ENCODE data around the gene ZBTB7B. TPM values are rescaled to one million over a fixed set of nuclear protein-coding genes. Genes with fewer than 3 reads are reported as not detected.

Gene ZBTB7B
- total RNA-seq, 2 experiments from 2014 or later = 22.8 to 25.1 TPM

DNA sequence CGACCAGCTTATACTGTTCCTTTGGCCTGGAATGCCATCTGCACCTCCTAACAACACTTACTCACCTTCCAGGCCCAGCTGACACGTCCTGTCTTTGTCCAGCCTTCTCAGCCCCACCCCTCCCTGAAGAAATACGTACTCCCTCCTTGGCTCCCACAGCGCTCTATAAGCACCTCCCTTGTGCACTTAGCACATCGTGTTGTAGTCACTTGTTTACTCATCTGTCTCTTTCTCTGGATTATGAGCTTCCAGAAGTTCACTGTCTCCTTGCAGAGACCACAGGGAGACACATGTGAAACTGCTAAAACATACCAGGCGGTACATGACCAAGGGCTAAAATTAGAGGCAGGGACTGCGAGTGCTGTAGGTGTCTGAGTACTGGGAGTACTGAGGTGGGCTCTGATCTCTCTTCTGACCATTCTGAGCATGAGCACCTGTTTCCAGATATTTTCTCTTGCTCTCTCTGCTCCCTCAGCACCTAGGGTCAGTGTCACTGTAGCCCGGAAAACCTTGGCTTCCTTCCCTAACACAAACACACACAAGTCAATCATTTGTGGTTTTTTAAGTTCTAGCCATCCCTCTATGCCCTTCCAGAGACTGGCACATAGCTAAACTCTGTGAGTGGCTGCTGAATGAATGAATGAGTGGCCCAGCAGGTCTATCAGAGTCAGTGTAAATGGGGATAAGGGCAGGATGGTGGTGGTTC lies 36.2 kb downstream of the ZBTB7B start:
- TF ChIP-seq, protein P1, sequence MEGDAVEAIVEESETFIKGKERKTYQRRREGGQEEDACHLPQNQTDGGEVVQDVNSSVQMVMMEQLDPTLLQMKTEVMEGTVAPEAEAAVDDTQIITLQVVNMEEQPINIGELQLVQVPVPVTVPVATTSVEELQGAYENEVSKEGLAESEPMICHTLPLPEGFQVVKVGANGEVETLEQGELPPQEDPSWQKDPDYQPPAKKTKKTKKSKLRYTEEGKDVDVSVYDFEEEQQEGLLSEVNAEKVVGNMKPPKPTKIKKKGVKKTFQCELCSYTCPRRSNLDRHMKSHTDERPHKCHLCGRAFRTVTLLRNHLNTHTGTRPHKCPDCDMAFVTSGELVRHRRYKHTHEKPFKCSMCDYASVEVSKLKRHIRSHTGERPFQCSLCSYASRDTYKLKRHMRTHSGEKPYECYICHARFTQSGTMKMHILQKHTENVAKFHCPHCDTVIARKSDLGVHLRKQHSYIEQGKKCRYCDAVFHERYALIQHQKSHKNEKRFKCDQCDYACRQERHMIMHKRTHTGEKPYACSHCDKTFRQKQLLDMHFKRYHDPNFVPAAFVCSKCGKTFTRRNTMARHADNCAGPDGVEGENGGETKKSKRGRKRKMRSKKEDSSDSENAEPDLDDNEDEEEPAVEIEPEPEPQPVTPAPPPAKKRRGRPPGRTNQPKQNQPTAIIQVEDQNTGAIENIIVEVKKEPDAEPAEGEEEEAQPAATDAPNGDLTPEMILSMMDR (IDR thresholded peaks at IDR 0.05) = no peak
- no peaks in the 10 kb centered on the region for H3K27me3 Mint-ChIP-seq
- Histone ChIP-seq H3K27me3 (ENCODE audit: control insufficient read depth in 1 of 2, insufficient read depth in 2 of 2, low read length in 2 of 2) (no peaks in the 10 kb centered on the region), H3K9me3 (ENCODE audit: control insufficient read depth in 1 of 2, insufficient read depth in 1 of 2, low read length in 2 of 2) (no peaks in the 10 kb centered on the region), H3K4me3 (ENCODE audit: low read length) (no peak overlapping the region), H3K4me1 (ENCODE audit: insufficient read depth, low read length) (no peaks in the 10 kb centered on the region), H3K36me3 (ENCODE audit: insufficient read depth, low read length) (no peaks in the 10 kb centered on the region), H3K27ac (ENCODE audit: low read depth in 1 of 2, low read length in 2 of 2) (no peak overlapping the region)
- POLR2A ChIA-PET = no interaction called here
- H3K4me1 Mint-ChIP-seq (ENCODE audit: low read depth) = no peaks in the 10 kb centered on the region
- CTCF ChIA-PET = interaction anchor here (0.6 to 1.7 kb wide), 2 partner anchors 21 to 66 kb away, joined by 3 to 6 read pairs; no protein-coding TSS in a partner anchor
- no peaks in the 10 kb centered on the region for H3K36me3 Mint-ChIP-seq (ENCODE audit: low read depth)
- no peak overlapping the region for H3K4me3 Mint-ChIP-seq
- no peaks in the 10 kb centered on the region for H3K9me3 Mint-ChIP-seq
- H3K27ac Mint-ChIP-seq = no peak overlapping the region
- DNase-seq (no peak), ATAC-seq (ENCODE audit: poor library complexity) (no peak)
- intact Hi-C loops (cut with DNase I, micrococcal nuclease) = loop anchor here in 1 of 2 experiments (10.0 kb wide), 1 partner anchor 116 kb away; no protein-coding TSS in a partner anchor

DNA sequence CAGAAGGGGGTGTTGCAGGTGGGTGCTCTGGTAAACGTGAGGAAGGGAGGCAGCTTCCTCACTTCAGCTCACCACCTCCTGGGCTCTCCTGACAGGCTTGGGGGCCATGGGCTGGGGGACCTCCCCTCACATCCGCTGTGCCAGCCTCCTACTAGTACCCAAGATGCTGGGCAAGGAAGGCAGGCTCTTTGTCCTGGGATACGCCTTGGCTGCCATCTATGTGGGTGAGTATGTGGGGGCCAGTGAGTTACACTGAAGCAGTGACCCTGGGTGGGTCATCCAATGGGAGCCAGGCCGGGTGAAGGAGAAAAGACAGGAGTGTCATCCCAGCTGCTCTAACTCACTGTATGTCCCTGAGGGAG lies 36.7 kb downstream of the ZBTB7B start:
- no peak overlapping the region for H3K27ac ChIP-seq (ENCODE audit: low read depth in 1 of 2, low read length in 2 of 2)
- no peak overlapping the region for H3K4me3 ChIP-seq (ENCODE audit: low read length)
- H3K27me3 ChIP-seq (ENCODE audit: control insufficient read depth in 1 of 2, insufficient read depth in 2 of 2, low read length in 2 of 2) = no peaks in the 10 kb centered on the region
- no peak overlapping the region for H3K4me3 Mint-ChIP-seq
- intact Hi-C loops (cut with DNase I, micrococcal nuclease) = loop anchor here in 1 of 2 experiments (10.0 kb wide), 1 partner anchor 116 kb away; no protein-coding TSS in a partner anchor
- H3K4me1 ChIP-seq (ENCODE audit: insufficient read depth, low read length) = no peaks in the 10 kb centered on the region
- ATAC-seq (ENCODE audit: poor library complexity) = no peak
- TF ChIP-seq, protein P1 (IDR thresholded peaks at IDR 0.05) = no peak
- CTCF ChIA-PET = interaction anchor here (0.6 to 1.7 kb wide), 2 partner anchors 22 to 66 kb away, joined by 3 to 6 read pairs; no protein-coding TSS in a partner anchor
- H3K27me3 Mint-ChIP-seq = no peaks in the 10 kb centered on the region
- H3K36me3 ChIP-seq (ENCODE audit: insufficient read depth, low read length) = no peaks in the 10 kb centered on the region
- no peaks in the 10 kb centered on the region for H3K4me1 Mint-ChIP-seq (ENCODE audit: low read depth)
- H3K9me3 Mint-ChIP-seq = no peaks in the 10 kb centered on the region
- DNase-seq = no peak
- no peaks in the 10 kb centered on the region for H3K9me3 ChIP-seq (ENCODE audit: control insufficient read depth in 1 of 2, insufficient read depth in 1 of 2, low read length in 2 of 2)
- no peak overlapping the region for H3K27ac Mint-ChIP-seq
- no peaks in the 10 kb centered on the region for H3K36me3 Mint-ChIP-seq (ENCODE audit: low read depth)
- POLR2A ChIA-PET = no interaction called here

DNA sequence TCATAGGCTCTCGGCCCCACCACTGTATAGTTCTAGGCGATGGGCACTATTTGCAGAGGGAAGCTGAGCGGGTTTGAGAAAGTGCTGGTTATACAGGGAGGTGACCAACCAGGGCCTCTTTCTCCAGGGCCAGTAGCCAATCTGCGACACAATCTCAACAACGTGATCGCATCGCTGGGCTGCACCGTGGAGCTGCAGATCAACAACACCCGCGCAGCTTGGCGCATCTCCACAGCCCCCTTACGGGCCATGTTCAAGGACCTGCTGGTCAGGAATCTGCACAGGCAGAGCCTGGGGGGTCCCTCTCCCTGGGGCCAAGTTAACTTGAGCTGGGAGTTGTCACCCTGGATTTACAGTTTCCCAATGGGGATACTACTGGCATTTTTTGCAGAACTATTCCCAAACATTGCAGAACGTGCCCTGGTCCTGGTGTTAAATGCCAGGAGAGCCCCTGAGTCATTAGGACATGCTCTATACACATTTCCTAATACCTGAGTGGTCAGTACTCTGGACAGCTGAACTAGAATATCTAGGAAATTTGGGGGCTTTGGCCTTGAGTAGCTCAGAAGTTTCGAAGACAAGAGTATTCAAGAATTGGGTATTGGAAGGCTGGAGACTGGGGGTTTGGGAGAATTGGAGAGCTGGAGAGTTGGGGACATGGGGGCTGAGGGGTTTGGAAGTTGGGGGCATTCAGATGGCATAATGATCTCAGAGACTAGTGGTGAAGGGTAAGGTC lies 37.9 kb downstream of the ZBTB7B start:
- H3K36me3 Mint-ChIP-seq (ENCODE audit: low read depth) = no peaks in the 10 kb centered on the region
- no peak overlapping the region for H3K4me3 ChIP-seq (ENCODE audit: low read length)
- POLR2A ChIA-PET = no interaction called here
- TF ChIP-seq, protein P1 (IDR thresholded peaks at IDR 0.05) = no peak
- H3K27me3 ChIP-seq (ENCODE audit: control insufficient read depth in 1 of 2, insufficient read depth in 2 of 2, low read length in 2 of 2) = no peaks in the 10 kb centered on the region
- peaks cover 4% of the 10 kb centered on the region for H3K4me1 ChIP-seq (ENCODE audit: insufficient read depth, low read length)
- H3K9me3 Mint-ChIP-seq = no peaks in the 10 kb centered on the region
- CTCF ChIA-PET = interaction anchor here (2.4 kb wide), 1 partner anchor 21 kb away, joined by 8 read pairs; no protein-coding TSS in a partner anchor
- intact Hi-C loops (cut with DNase I, micrococcal nuclease) = no loop called here
- no peaks in the 10 kb centered on the region for H3K27me3 Mint-ChIP-seq
- H3K36me3 ChIP-seq (ENCODE audit: insufficient read depth, low read length) = no peaks in the 10 kb centered on the region
- no peaks in the 10 kb centered on the region for H3K9me3 ChIP-seq (ENCODE audit: control insufficient read depth in 1 of 2, insufficient read depth in 1 of 2, low read length in 2 of 2)
- DNase-seq = no peak
- peaks cover 9% of the 10 kb centered on the region for H3K4me1 Mint-ChIP-seq (ENCODE audit: low read depth)
- no peak for ATAC-seq (ENCODE audit: poor library complexity)
- no peak overlapping the region for H3K4me3 Mint-ChIP-seq
- H3K27ac Mint-ChIP-seq = no peak overlapping the region
- no peak overlapping the region for H3K27ac ChIP-seq (ENCODE audit: low read depth in 1 of 2, low read length in 2 of 2)

Data from CD4-positive, alpha-beta T cell (primary cell).